SIG-M5 (cell line): ENCODE data around the gene NDUFS8.

Source experiments
- DNase-seq: peaks from one replicate; lab custom pipeline; 2025; lab: John Stamatoyannopoulos, UW

NDUFS8 gene

DNA sequence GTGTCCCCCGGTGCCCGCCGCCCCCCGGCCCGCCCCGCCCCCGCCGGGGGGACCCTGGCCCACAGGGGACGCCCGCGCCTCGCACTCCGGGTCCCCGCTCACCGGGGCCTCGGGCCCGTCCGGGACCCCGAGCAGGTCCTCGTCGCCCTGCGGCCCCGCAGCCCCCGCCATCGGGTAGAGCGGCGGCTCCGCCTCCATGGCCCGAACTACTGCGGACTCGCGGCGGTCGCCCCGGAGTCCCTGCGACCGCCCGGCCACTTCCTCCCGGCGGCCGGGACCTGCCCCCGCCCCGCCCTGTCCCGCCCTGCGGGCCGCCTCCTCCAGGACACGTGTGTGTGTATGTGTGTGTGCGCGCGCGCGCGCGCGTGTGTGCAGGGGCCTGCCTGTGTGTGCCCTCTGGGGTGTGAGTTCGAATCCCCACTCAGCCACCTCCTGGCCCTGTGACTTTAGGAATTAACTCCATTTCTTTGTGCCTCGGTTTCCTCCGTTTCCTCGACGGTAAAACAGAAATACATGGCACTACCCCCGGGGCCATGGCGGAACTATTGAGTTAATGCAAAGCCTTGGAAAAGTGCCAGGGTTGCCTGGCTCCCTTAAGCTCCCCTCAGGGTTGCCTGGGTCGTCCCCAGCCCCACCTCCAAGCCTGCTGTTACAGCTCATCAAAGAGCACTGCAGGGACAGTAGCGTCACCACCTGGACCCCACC lies 26.5 kb upstream of the NDUFS8 start, which contains the start of gene UNC93B1:
Gene UNC93B1, minus strand, starts transcription at position 252 of the 705 bp plus-strand sequence. Its CDS starts 54 bp downstream, at position 198.
- peak; percentile 17 for DNase-seq

DNA sequence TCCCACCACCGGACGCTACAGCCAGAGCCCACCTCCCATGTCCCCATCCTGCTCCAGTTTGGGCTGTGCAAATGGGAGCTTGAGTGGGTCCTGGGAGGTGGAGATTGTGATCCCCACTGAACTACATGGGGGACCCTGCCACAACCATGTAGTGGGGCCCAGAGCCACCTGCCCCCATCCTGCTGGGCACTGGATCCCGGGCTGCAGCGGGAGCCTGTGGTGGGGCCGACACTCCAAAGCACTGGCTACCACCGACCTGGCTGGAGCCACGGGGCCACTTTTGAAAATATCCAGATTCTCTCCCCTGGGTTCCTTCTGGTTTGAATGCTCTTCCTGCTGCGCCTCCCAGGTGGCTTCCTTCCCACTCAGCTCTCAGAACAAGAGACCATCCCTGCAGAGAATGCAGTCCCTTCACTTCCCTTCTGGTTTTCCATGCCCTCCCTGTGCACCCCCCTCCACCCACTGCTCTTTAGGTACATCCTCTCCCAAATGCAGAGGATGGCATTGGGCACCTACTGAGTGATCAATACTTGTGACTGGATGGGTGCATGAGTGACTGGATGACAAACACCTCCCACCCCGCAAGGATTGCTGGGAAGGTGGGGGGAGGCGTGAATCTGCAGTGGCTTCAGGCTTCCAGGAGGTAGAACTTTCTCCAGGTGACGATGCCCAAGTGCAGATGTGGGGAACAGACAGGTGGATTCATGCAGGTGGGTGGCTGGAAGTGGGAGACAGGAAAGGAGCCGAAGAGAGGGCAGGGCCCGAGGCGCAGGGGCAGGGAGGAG lies 25.7 kb upstream of the NDUFS8 start:
- no peak for DNase-seq

DNA sequence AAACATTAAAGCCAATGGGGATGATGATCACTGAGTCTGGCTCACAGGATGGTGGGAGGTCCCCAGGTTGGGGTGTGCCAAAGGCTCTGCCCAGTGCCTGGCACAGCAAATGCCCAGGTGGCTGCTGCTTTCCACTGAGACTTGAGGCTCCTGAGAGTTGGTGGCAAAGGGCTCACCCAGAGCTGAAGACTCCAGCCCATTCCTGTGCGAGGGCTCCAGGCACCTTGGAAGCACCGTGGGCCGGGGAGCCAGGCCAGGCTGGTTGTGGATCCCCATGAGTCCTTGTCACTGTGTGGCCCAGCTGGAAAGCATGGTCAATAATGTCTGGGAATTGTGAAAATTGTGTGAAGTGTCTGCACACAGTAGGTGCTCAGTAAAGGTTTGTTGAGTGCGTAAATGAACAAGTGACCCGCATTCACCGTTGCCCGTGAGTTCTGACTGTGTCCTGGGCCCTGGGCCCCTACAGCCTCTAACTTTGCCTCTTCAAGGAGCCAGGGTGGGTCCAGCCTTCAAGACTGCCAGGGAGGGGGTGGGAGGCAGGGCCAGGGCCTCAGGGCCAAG lies 23.8 kb upstream of the NDUFS8 start:
- DNase-seq: no peak

DNA sequence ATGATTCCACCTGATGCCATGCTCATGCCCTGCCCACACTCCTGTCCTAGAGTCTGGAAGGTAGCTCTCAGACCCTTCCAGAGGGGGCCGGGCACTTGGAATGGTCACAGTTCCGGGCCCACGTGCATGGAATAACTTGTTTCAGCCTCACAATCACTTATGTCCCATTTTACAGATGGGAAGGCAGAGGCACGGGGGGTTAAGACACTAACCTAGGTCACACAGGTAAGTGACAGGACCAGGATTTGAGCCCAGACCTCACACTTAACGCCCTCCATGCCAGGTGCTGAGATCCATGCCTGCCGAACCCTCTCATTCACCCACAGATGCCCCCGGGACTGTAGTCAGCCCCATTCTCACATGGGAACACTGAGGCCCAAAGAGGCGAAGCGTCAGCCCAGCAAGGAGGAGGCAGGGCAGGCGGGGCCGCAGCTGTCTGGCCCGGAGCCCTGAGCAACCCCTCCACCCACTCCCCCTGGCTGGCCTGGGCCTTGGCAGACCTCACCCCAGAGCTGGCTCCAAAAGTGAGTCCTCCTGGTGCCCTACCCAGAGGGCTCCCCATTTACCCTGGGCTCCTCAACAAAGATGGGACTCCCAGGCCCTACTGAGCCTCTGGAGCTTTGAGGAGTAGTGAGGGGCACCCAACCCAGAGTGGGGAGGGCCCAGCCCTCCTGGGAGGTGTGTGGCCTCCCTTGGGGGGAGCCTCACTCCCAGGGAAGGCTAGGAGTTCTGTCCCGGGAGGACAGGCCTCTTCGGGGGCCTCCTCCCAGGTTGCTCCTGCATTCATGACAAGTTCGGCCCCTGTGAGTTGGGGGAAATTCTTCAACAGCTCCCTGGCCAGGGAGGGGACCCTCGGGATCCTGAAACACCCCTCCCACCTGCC lies 22.7 kb upstream of the NDUFS8 start:
- DNase-seq: no peak

DNA sequence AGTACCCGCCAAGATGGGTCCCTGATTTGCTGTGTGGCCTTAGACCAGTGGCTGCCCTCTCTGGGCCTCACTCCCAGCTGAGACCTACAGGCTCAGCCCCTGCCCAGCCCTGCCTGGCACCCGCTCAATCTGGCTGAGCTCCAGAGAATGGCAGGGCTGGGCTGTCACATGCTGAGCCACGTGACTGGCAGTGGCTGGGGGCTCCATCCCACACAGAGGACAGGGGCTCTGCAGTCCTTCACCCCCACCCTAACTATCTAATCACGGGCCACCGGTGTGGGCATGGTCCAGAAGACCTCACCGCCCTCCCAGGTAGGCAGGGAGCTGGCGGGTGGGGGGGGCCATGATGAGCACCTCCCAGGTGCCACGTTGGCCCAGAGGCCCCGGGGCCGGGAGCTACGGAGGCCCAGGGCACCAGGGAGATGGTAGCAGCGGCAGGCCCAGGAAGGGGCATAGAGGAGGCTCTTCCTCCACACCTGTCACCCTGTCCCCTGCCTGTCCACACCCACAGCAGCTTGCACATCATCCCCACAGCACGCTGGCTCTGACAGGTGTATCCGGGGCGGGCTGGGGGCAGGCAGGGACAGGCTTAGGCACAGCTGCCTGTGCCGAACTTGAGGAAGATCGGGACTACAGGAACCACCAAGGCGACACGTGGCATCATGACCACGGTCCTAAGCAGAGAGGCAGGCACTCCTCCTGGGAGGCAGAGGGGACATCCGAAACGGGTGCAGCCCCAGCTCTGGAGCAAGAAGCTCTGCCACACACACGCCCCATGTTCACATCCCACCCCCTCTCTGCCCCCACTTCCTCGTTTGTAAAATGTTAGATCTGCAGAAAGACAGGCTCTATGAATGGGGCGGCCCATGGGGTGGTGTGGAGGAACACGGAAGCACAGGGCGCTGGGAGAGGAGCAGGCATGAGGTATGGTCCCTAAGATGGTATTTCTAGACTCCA lies 21.8 kb upstream of the NDUFS8 start:
- DNase-seq: peak; percentile 7

DNA sequence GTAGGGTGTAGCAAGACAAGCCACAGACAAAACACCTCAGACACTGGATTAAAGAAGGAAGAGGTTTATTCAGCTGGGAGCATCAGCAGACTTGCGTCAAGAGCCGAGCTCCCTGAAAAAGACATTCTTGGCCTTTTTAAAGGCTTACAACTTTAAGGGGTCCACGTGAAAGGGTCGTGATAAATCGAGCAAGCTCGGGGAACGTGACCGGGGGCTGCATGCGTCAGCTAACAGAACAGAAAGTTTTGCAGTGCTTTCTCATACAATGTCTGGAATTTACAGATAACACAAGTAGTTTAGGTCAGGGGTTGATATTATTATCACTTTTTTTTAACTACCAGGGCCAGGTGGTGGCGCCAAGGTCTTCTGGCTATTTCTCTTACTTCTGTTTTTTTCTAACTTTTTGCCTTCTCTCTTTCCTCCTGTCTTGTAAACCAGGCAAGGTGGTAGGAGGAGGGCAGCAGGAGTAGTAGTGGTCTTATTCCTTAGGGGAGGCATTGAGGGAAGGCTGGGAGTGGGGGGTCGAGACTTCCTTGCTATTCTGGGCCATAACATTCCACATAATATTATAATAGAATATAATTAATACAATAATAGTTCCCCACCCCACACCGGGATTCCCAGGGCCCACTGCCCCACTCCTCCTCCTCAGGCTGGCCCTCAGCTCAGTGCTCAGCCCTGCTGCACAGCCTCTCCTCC lies 20.9 kb upstream of the NDUFS8 start:
- DNase-seq: no peak

DNA sequence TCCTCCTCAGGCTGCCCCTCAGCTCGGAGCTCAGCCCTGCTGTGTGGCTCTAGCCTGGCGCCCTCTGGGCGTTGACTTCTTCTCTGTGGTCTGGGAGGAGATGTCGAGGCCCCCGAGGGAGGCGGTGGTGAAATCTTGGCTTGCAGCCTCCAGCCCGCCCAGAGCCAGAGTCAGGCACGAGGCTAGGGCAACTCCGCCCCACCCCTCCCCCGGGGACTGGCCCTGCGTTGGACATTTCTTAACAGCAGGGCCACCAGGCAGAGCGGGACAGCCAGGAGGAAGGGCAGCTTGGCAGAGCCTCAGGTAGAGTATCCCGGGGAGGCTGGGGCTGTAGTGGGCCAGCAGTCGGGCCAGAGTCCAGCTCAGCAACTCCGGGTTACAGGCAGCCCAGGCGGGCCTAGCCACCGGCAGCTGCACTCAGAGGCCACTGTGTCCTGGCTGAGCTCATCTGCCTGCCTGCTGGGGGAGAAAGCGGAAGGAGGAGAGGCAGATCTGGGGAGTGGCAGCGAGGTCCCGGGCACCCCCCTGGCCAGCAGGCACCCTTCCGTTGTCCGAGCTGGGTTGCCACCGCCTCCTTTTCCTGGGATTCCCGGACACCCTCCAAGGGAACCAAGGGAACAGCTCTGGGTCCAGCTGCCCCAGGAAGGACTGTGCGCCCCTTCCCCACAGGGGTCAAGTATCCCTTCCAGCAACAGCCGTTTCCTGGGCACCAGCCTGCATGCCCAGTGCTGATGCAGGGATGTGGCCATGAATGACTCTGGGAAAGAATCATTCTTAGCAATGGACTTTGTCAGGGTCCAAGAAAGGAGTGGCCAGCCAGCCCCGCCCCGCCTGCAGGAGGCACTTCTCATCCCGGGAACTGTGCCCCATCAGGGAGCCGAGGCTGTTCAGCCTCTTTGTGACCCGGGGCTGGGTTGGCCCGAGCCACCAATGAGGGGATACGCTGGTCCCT lies 20.1 kb upstream of the NDUFS8 start, which contains the start of gene ALDH3B1:
Gene ALDH3B1, plus strand, starts transcription at position 238 of the 952 bp plus-strand sequence. CDS start 4,971 bp downstream, outside the sequence.
- peak; percentile 48 for DNase-seq

DNA sequence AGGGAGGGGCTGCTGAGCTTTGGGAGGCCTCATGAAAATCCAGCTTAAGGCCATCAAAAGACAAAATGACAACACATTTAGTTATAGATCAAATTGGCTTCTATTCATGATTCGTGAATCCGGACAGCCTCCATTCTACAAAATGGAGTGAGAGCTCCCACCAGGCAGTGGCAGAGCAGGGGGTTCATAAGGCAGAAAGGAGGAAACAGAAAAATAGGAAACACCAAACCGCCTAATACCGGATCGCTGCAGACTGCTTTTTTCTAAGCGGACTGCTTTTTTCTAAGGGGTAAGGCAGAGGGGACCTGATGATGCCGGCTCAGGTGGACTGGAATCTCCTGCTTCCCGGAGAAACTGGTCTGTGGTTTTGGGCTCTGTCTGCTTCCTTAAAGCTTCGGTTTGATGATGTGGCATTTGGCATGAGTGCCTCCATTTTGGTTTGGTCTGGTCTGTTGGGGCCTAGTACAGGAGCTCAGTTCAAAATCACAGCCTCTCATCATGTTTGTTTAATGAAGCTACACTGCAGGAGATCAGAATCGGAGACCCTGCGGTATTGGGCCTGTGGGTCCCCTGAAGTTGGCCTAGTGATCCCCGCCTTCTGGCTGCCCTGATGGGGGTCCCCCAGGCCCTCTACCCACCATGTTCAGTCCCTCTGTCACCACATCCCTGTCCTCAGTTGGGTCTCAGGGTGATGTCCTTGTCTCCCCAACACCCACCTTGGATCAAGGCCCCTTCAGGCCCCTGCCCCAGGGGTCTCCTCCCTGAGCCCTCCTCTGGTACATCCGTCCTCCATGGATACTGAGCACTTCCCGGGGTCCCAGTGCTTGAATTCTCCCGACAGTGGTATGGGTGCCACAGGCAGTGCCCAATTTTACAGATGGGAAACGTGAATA lies 19.2 kb upstream of the NDUFS8 start:
- DNase-seq: no peak

DNA sequence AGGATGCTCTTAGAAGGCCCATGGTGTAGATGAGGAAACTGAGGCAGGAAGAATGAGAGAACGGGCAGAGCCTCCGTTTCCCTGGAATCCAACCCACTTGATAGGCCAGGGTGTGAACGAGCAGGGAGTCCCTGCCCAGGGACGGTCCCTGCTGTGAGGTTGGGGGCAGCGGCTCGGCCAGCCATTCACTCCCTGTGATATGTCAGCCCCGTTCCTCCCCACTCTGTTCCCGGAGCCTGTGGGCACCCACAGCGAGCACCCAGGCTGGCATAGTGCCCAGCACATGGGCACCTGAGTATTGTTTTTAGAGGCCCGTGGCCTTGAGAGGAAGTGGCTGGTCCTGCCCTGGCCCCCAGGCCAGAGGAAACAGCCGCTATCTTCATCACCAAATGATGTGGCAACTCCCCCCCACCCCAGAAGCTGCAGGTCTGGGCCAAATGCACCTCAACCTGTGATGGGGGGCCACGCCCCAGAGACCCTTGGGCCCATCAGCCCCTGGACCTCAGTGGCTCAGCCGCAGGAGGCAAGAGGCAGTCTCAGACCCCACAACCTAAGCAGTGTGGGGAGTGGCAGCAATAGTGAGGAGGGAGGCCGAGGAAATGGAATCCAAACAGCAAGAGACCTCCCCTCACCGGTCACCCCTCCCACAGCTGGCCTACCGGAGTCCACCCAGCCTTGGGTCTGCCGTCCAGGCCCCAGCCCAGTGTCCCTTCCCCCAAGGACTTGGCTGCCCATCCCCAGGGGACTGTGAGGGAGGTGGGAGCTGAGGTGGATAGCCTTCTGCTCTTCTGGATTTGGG lies 18.2 kb upstream of the NDUFS8 start:
- DNase-seq: no peak

DNA sequence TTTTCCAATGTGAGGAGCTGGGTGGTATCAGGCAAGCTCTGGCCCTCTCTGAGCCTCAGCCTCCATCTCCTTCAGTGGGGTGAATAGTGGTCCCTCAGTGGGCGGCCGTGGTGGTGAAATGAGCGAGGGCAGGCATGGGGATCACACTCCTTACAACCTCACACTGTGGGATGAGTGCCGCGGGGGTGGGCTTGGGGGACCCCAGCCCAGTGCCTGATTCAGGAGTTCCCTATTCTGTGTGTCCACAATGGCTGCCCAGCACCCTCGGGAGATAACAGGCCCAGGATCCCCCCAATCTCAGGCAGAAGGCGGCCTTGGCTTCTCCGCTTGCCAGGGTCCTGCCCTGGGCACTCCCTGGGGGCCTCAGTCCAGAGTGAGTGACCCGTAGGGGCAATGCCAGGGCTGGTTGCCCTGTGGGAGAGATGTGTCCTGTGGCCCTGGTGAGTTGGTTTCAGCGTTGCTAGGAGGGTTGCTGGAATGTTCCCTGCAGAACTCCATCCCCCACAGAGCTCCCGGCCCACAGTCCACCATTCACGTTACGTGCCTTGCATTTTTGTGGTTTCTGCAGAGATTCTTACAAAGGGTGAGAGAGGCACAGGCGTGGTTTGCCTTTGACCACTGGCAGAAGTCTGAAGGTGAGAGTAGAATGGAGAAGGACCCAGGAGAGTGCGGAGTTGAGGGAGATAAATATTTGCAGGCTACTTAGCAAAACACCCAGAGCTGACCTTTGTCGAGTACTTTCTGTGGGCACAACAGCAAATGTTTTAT lies 17.5 kb upstream of the NDUFS8 start:
- DNase-seq: no peak

DNA sequence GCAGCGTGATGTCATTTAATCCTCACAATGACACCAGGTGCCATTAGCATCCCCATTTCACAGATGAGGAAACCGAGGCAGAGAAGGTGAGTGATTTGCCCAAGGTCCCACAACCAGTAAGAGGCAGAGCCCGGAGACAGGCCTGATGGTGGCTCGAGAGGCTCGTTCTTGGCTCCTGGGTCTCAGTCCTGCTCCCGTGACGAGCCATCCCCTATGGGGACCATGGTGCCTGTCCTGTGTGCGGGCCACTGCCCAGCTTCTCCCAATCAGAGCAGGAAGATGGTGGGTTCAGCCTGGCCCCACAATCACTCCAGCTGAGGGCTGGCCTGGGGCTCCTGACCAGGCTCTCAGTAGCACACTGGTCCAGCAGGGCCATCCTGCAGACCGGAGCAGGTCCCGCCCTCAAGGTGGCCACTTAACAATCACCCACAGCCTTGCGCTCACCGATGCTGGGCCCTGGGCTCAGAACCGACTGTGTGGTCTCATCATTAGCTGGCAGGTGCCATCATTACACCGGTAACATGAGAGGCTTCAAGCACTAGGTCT lies 16.8 kb upstream of the NDUFS8 start:
- no peak for DNase-seq

DNA sequence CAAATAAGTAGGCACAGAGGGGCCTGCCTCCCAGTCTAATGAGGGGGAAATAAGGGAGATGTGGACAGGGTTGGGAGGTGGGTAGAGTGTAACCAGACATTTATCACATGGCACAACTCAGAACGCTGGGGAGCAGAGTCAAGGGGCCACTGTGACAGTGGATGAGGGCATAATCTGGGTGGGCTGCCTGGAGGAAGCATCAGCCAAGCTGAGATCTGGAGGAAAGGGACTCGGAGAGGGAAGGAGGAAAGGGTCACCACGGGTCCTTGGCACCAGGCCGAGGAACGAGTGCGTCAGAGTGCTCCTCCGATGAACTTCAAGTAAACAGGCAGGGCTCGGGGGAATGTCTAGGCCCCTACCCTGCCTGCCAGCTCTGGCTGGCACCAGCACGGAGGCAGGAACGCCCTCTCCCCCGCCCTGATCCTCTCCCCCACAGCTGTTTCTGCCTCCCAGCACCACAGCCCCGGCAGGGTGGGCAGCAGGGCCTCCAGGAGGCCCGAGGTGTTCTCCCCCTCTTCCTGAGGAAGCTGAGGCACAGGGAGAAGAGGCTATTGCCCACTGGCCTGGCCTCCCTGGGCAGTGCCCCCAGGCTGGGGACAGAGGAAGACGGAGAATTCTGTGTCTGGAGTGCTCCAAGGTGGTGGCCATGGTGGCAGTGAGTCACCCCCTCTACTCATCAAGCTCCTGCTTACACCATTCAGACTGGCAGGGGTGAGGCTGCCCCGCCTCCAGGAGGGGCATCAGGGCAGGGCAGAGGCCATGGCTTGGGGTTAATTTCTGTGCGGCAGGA lies 16.1 kb upstream of the NDUFS8 start:
- DNase-seq: no peak

DNA sequence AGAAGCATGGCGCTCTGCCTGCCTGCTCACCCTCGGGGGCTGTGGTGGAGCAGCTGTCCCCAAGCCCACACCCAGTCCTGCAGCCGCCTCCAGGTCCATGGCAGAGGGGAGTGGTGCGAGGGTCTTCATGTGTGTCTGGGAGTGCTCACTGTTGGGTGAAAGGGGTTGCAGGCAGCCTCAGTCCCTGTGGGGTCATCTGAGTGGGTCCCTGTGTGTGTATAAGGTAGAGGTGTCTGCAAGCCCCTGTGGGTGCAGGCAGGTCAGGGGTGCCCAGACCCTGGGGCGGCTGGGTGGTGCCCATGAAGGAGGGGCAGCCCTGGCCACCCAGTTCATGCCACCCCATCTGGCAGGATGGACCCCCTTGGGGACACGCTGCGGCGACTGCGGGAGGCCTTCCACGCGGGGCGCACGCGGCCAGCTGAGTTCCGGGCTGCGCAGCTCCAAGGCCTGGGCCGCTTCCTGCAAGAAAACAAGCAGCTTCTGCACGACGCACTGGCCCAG lies 15.5 kb upstream of the NDUFS8 start:
- no peak for DNase-seq

DNA sequence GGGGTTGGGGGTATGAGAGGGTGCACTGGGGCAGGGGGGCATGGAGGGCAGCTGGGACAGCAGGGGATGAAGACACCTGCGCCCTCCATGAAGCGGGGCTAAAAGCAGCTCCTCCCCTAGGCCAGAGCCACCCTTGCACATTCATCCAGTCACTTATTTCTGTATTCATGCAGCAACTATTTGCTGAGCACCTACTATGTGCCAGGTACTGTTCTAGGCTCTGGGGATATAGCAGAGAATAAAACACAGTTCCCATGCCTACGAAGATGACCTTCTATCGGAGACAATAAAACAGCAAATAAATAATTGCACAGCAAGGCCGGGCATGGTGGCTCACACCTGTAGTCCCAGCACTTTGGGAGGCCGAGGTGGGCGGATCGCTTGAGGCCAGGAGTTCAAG lies 15.0 kb upstream of the NDUFS8 start:
- no peak for DNase-seq
